ENCODE data around the gene HEATR5B. TPM values are rescaled to one million over a fixed set of nuclear protein-coding genes. Genes with fewer than 3 reads are reported as not detected.
"Not testable (repeated sequence)": the region's sequence is repeated elsewhere in the genome, so short reads cannot be mapped to it uniquely, and the experiment has no call there.

HEATR5B gene
- total and polyA plus RNA-seq, 7 experiments from 2014 or later, result 13.1 to 50.5 (median 31.2) TPM

DNA sequence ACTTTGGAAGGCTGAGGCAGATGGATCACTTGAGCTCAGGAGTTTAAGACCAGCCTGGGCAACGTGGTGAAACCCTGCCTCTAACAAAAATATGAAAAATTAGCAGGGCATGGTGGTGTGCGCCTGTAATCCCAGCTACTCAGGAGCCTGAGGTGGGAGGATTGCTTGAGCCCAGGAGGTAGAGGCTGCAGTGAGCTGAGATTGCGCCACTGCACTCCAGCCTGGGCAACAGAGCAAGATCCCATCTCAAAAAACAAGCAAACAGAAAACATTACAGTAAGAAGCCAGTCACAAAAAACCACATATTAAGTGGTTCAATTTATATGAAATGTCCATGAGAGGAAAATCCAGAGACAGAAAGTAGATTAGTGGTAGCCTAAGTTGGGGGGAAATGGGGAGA is 105.2 kb downstream of the HEATR5B start:
- Mint-ChIP-seq H3K27ac (peak overlapping the region in 4 of 9 donors; percentile 21 to 75 (median 46)), H3K36me3 (peaks cover 0 to 25% (median 14%) of the 10 kb centered on the region in 5 donors), H3K4me3 (peak overlapping the region in 1 of 10 donors; percentile 14)
- H3K4me1 Mint-ChIP-seq; ATAC-seq; H3K9me3 Mint-ChIP-seq; DNase-seq; H3K4me1 ChIP-seq (ENCODE audit: control insufficient read depth in 2 of 2, insufficient read depth in 2 of 2, low read length in 2 of 2); H3K27me3 ChIP-seq (ENCODE audit: control insufficient read depth in 2 of 2, insufficient read depth in 2 of 2, low read length in 2 of 2); H3K27ac ChIP-seq (ENCODE audit: low read depth, low read length); H3K27me3 Mint-ChIP-seq; POLR2A ChIA-PET; H3K36me3 ChIP-seq (ENCODE audit: control insufficient read depth in 2 of 3, insufficient read depth in 3 of 3, low read length in 3 of 3); H3K4me3 ChIP-seq (ENCODE audit: low read length); H3K9me3 ChIP-seq (ENCODE audit: control insufficient read depth in 2 of 3, low read length in 3 of 3); CTCF ChIA-PET; intact Hi-C loops (cut with micrococcal nuclease): not testable (repeated sequence)

DNA sequence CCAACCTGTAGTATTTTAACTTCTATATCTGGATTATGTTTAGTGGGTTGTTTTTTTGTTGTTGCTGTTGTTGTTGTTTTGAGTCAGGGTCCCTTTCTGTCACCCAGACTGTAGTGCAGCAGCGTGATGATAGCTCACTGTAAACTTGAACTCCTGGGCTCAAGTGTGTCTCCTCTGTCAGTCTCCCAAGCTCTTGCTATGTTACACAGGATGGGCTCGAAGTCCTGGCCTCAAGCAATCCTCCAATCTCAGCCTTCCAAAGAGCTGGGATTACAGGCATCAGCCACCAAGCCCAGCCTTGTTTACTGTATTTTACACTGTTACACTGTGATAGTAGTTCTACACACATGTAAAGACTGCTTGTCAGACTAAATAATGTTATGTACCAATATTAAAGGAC is 108.1 kb downstream of the HEATR5B start:
- no peaks in the 10 kb centered on the region for H3K9me3 ChIP-seq (ENCODE audit: control insufficient read depth in 2 of 3, low read length in 3 of 3)
- ChIA-PET POLR2A (interaction anchor here (0.6 kb wide), 2 partner anchors 275 to 299 kb away, joined by 3 to 8 read pairs; no protein-coding TSS in a partner anchor), CTCF (interaction anchor here (1.9 kb wide), 1 partner anchor 28 kb away, joined by 5 read pairs; no protein-coding TSS in a partner anchor)
- H3K9me3 Mint-ChIP-seq, result peaks cover 0 to 3% (median 0%) of the 10 kb centered on the region in 11 donors
- no peaks in the 10 kb centered on the region for H3K4me1 Mint-ChIP-seq
- H3K4me3 ChIP-seq (ENCODE audit: low read length), result no peak overlapping the region
- peaks cover 0 to 4% (median 0%) of the 10 kb centered on the region in 5 donors for H3K27me3 Mint-ChIP-seq
- intact Hi-C loops (cut with micrococcal nuclease), result no loop called here
- peaks cover 0 to 17% (median 14%) of the 10 kb centered on the region in 5 donors for H3K36me3 Mint-ChIP-seq
- no peaks in the 10 kb centered on the region for H3K27me3 ChIP-seq (ENCODE audit: control insufficient read depth in 2 of 2, insufficient read depth in 2 of 2, low read length in 2 of 2)
- H3K27ac Mint-ChIP-seq, result peak overlapping the region in 1 of 9 donors; percentile 57
- H3K4me1 ChIP-seq (ENCODE audit: control insufficient read depth in 2 of 2, insufficient read depth in 2 of 2, low read length in 2 of 2), result no peaks in the 10 kb centered on the region
- peaks cover 0 to 2% (median 0%) of the 10 kb centered on the region in 3 experiments for H3K36me3 ChIP-seq (ENCODE audit: control insufficient read depth in 2 of 3, insufficient read depth in 3 of 3, low read length in 3 of 3)
- ATAC-seq (no peak), DNase-seq (no peak)
- H3K27ac ChIP-seq (ENCODE audit: low read depth, low read length), result no peak overlapping the region
- no peak overlapping the region for H3K4me3 Mint-ChIP-seq

DNA sequence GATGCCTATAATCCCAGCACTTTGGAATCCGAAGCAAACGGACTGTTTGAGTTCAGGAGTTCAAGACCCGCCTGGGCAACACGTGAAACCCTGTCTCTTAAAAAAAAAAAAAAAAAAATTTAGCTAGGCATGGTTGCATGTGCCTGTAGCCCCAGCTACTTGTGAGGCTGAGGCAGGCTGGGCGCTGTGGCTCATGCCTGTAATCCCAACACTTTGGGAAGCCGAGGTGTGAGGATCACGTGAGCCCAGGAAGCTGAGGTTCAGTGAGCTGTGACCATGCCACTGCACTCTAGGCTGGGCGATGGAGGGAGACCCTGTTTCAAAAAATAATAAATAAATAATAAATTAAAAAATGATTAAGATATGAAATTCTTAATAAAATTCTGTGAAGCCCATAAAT is 108.9 kb downstream of the HEATR5B start:
- ChIA-PET CTCF (interaction anchor here (0.9 to 1.9 kb wide), 2 partner anchors 9 to 29 kb away, joined by 5 read pairs; partner anchors contain the start of gene STRN), POLR2A (no interaction called here)
- Mint-ChIP-seq H3K27me3 (peaks cover 0 to 4% (median 0%) of the 10 kb centered on the region in 5 donors), H3K4me1 (no peaks in the 10 kb centered on the region), H3K9me3 (peaks cover 0 to 3% (median 0%) of the 10 kb centered on the region in 11 donors), H3K4me3 (no peak overlapping the region), H3K36me3 (peaks cover 0 to 16% (median 14%) of the 10 kb centered on the region in 5 donors), H3K27ac (no peak overlapping the region)
- intact Hi-C loops (cut with micrococcal nuclease), result no loop called here
- no peaks in the 10 kb centered on the region for H3K36me3 ChIP-seq (ENCODE audit: control insufficient read depth in 2 of 3, insufficient read depth in 3 of 3, low read length in 3 of 3)
- no peak for DNase-seq
- no peaks in the 10 kb centered on the region for H3K9me3 ChIP-seq (ENCODE audit: control insufficient read depth in 2 of 3, low read length in 3 of 3)
- H3K4me3 ChIP-seq (ENCODE audit: low read length), result no peak overlapping the region
- H3K4me1 ChIP-seq (ENCODE audit: control insufficient read depth in 2 of 2, insufficient read depth in 2 of 2, low read length in 2 of 2), result no peaks in the 10 kb centered on the region
- ATAC-seq, result no peak
- H3K27me3 ChIP-seq (ENCODE audit: control insufficient read depth in 2 of 2, insufficient read depth in 2 of 2, low read length in 2 of 2), result no peaks in the 10 kb centered on the region
- no peak overlapping the region for H3K27ac ChIP-seq (ENCODE audit: low read depth, low read length)

DNA sequence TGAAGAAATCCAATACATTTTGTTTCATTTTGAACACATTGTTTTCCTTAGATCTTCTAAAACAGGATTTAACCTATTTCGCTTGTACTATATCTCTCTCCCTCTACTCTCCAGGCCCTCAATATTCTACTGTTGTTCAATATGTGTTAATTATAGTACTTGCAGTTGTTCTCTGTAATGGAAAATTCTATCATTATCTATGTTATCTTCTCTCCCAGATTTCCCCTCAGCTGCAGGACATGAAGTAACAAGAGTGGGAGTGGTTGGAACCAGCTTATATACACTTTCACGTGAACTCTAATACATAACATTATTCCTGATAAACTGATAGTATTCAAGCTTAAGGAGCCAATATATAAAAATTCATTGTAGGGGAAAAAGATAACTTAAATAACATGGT is 110.9 kb downstream of the HEATR5B start:
- peaks cover 0 to 1% (median 0%) of the 10 kb centered on the region in 11 donors for H3K9me3 Mint-ChIP-seq
- intact Hi-C loops (cut with micrococcal nuclease), result no loop called here
- H3K4me3 Mint-ChIP-seq, result no peak overlapping the region
- ChIA-PET POLR2A (interaction anchor here (0.5 kb wide), 1 partner anchor 1919 kb away, joined by 6 read pairs; no protein-coding TSS in a partner anchor), CTCF (interaction anchor here (0.7 kb wide), 1 partner anchor 224 kb away, joined by 3 read pairs; no protein-coding TSS in a partner anchor)
- H3K27ac ChIP-seq (ENCODE audit: low read depth, low read length), result no peak overlapping the region
- H3K27me3 ChIP-seq (ENCODE audit: control insufficient read depth in 2 of 2, insufficient read depth in 2 of 2, low read length in 2 of 2), result no peaks in the 10 kb centered on the region
- peaks cover 0 to 4% (median 0%) of the 10 kb centered on the region in 5 donors for H3K27me3 Mint-ChIP-seq
- H3K9me3 ChIP-seq (ENCODE audit: control insufficient read depth in 2 of 3, low read length in 3 of 3), result no peaks in the 10 kb centered on the region
- H3K36me3 ChIP-seq (ENCODE audit: control insufficient read depth in 2 of 3, insufficient read depth in 3 of 3, low read length in 3 of 3), result no peaks in the 10 kb centered on the region
- ATAC-seq, result no peak
- no peak for DNase-seq
- peaks cover 0 to 5% (median 1%) of the 10 kb centered on the region in 7 donors for H3K4me1 Mint-ChIP-seq
- no peak overlapping the region for H3K4me3 ChIP-seq (ENCODE audit: low read length)
- H3K27ac Mint-ChIP-seq, result no peak overlapping the region
- H3K4me1 ChIP-seq (ENCODE audit: control insufficient read depth in 2 of 2, insufficient read depth in 2 of 2, low read length in 2 of 2), result no peaks in the 10 kb centered on the region
- H3K36me3 Mint-ChIP-seq, result peaks cover 0 to 5% (median 5%) of the 10 kb centered on the region in 5 donors

DNA sequence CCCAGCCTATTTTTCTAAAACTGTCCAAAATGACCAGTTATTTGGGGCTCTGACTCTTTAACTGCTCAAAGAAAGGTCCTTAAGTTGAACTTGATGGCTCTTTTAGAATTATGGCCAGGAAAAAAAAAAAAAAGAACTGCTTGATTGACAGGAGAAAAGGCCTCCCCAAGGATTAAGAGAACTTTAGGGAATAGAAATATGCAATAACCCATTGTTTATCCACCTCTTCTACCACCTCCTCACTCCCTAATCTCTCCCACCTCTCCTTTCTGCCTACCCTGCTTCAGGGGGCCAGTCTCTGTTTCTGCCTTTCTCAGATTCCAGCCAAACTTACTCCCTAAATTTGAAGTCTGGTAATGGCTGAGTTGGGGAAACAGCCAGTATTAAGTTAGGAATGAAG is 112.2 kb downstream of the HEATR5B start:
- H3K9me3 ChIP-seq (ENCODE audit: control insufficient read depth in 2 of 3, low read length in 3 of 3), result no peaks in the 10 kb centered on the region
- H3K4me1 ChIP-seq (ENCODE audit: control insufficient read depth in 2 of 2, insufficient read depth in 2 of 2, low read length in 2 of 2), result peaks cover 0 to 8% of the 10 kb centered on the region in 2 donors
- H3K27me3 ChIP-seq (ENCODE audit: control insufficient read depth in 2 of 2, insufficient read depth in 2 of 2, low read length in 2 of 2), result no peaks in the 10 kb centered on the region
- ATAC-seq (no peak), DNase-seq (no peak)
- no peak overlapping the region for H3K27ac ChIP-seq (ENCODE audit: low read depth, low read length)
- no peaks in the 10 kb centered on the region for H3K36me3 ChIP-seq (ENCODE audit: control insufficient read depth in 2 of 3, insufficient read depth in 3 of 3, low read length in 3 of 3)
- Mint-ChIP-seq H3K27ac (no peak overlapping the region), H3K4me1 (peaks cover 6 to 16% (median 14%) of the 10 kb centered on the region in 7 donors), H3K9me3 (peaks cover 0 to 3% (median 0%) of the 10 kb centered on the region in 11 donors), H3K36me3 (no peaks in the 10 kb centered on the region), H3K4me3 (no peak overlapping the region), H3K27me3 (peaks cover 0 to 4% (median 0%) of the 10 kb centered on the region in 5 donors)
- CTCF ChIA-PET, result no interaction called here
- H3K4me3 ChIP-seq (ENCODE audit: low read length), result no peak overlapping the region
- POLR2A ChIA-PET, result no interaction called here
- intact Hi-C loops (cut with micrococcal nuclease), result no loop called here

DNA sequence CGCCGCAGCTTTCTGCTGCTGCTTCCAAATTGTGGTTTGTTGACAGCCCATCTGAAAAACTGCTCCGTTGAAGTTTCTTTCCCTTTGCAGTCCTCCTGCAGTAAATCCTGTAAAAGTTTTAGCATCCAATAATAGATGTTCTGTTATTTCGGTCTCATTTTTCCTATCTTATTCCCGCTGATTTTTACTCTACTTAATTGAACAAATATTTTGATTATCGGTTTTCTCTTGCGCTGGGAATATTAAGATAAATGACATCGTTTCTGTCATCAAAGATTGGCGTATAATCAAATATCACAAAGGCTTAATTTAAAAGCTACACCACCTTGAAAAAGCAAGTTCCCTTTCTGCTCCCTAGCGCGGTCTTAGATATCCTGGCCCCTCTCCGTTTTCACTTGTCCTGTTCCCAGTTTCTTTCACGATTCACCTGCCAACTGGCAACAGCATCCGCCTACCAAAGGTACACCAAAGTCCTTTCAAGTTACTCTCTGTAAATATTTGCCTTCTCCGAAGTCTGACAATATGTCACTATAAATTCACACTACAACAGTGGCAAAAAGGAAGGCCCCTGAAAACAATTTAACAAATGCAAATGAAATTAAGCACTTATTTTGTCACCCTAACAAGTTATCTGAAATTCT is 116.8 kb downstream of the HEATR5B start:
- intact Hi-C loops (cut with micrococcal nuclease), result loop anchor here (2.0 to 10.0 kb wide), 9 partner anchors 17 to 1783 kb away; partner anchors contain the start of genes CDC42EP3 (in 2 of the 2), ATL2 (in 1 of the 2), CEBPZOS (in 1 of the 2) and FEZ2 (in 1 of the 2)
- Mint-ChIP-seq H3K27ac (peak overlapping the region; percentile 96 to 100 (median 98)), H3K9me3 (peaks cover 0 to 7% (median 0%) of the 10 kb centered on the region in 11 donors), H3K4me1 (peaks cover 31 to 49% (median 42%) of the 10 kb centered on the region in 7 donors), H3K4me3 (peak overlapping the region; percentile 88 to 99 (median 96)), H3K36me3 (peaks cover 0 to 8% (median 0%) of the 10 kb centered on the region in 5 donors), H3K27me3 (peaks cover 0 to 2% (median 0%) of the 10 kb centered on the region in 5 donors)
- Histone ChIP-seq H3K4me3 (ENCODE audit: low read length) (peak overlapping the region; percentile 89), H3K36me3 (ENCODE audit: control insufficient read depth in 2 of 3, insufficient read depth in 3 of 3, low read length in 3 of 3) (no peaks in the 10 kb centered on the region), H3K27ac (ENCODE audit: low read depth, low read length) (peak overlapping the region; percentile 82), H3K4me1 (ENCODE audit: control insufficient read depth in 2 of 2, insufficient read depth in 2 of 2, low read length in 2 of 2) (peaks cover 8 to 19% of the 10 kb centered on the region in 2 donors), H3K27me3 (ENCODE audit: control insufficient read depth in 2 of 2, insufficient read depth in 2 of 2, low read length in 2 of 2) (no peaks in the 10 kb centered on the region), H3K9me3 (ENCODE audit: control insufficient read depth in 2 of 3, low read length in 3 of 3) (no peaks in the 10 kb centered on the region)
- CTCF ChIA-PET, result interaction anchor here (0.6 to 1.3 kb wide), 2 partner anchors 8 to 257 kb away, joined by 4 to 5 read pairs; no protein-coding TSS in a partner anchor
- DNase-seq (peak in 1 of 9 donors; percentile 3), ATAC-seq (no peak)
- POLR2A ChIA-PET, result interaction anchor here (0.6 to 1.6 kb wide), 9 partner anchors 13 to 1784 kb away, joined by 3 to 12 read pairs (median 3); partner anchors contain the start of genes GPATCH11, HEATR5B and SRSF7

All from naive thymus-derived CD4-positive, alpha-beta T cell (primary cell).